ENCODE results near the gene MED15. TPM values are rescaled to one million over a fixed set of nuclear protein-coding genes. Genes with fewer than 3 reads are reported as not detected.

MED15 gene
- total and polyA plus RNA-seq, 2 of the 4 experiments (the other 2 are of a cell fraction), result 19.0 to 68.8 TPM

Small RNAs within 50 kb of the gene (microRNA-seq; reads per million reads assigned to microRNA genes)
- gene IGLL4P (ENCODE audit: insufficient read depth, insufficient read length) (not detected), gene RF00019 (ENCODE audit: insufficient read depth, insufficient read length) (not detected), gene RN7SL812P (ENCODE audit: insufficient read depth, insufficient read length) (not detected), gene RNY1P9 (ENCODE audit: insufficient read depth, insufficient read length) (not detected)

Small RNAs within 50 kb of the gene (small RNA-seq; reads per million reads assigned to genes)
- 0 reads per million in 5 experiments for gene IGLL4P
- gene RF00019, result 0 reads per million in 5 experiments
- 0 reads per million in 5 experiments for gene RN7SL812P
- 0 to 0.15 (median 0) reads per million in 5 experiments for gene RNY1P9

Other genes with a start within 250 kb of the MED15 start
- 0.18 and 0.28 TPM in 2 replicates for gene RTN4R, start 239.3 kb upstream of the MED15 start, total RNA-seq (2012; rRNA removed)
- 0.94 and 1.2 TPM in 2 replicates for gene RTN4R, start 239.3 kb upstream of the MED15 start, polyA plus RNA-seq (2012; rRNA removed)
- 65.4 and 68.6 TPM in 2 replicates for gene DGCR6L, start 187.6 kb upstream of the MED15 start, total RNA-seq (2012; rRNA removed)
- 80.4 and 95.2 TPM in 2 replicates for gene DGCR6L, start 187.6 kb upstream of the MED15 start, polyA plus RNA-seq (2012; rRNA removed)
- 6.9 and 7.5 TPM in 2 replicates for gene ZNF74, start 113.5 kb upstream of the MED15 start, total RNA-seq (2012; rRNA removed)
- 8.4 TPM in 2 replicates for gene ZNF74, start 113.5 kb upstream of the MED15 start, polyA plus RNA-seq (2012; rRNA removed)
- 3.4 and 4.2 TPM in 2 replicates for gene SCARF2, start 69.8 kb upstream of the MED15 start, total RNA-seq (2012; rRNA removed)
- gene SCARF2, start 69.8 kb upstream of the MED15 start, polyA plus RNA-seq (2012; rRNA removed), result 37.0 and 55.8 TPM in 2 replicates
- 25.8 and 27.1 TPM in 2 replicates for gene KLHL22, start 11.8 kb upstream of the MED15 start, total RNA-seq (2012; rRNA removed)
- gene KLHL22, start 11.8 kb upstream of the MED15 start, polyA plus RNA-seq (2012; rRNA removed), result 28.7 and 30.1 TPM in 2 replicates

Data from IMR-90 (cell line).